K562 (cell line): ENCODE measurements around the gene LCNL1. TPM values are rescaled to one million over a fixed set of nuclear protein-coding genes. Genes with fewer than 3 reads are reported as not detected.

Source experiments
- CREB1 ChIP-seq, 2 experiments: sonication (generic) in 1 of 2; formaldehyde crosslinking in 1 of 2; IDR thresholded peaks; 2 replicates each; pipeline versions ENCODE4 v1.6.1 to v1.8.0; 2012 to 2022; ENCODE audit warnings: inconsistent platforms in 1 of 2, mild to moderate bottlenecking in 1 of 2, missing genetic modification reagents in 1 of 2, moderate library complexity in 1 of 2
- CTBP1 ChIP-seq: fragments of 450-650 bp; IDR thresholded peaks from 2 replicates; pipeline ENCODE4 v1.6.1; 2016; ENCODE audit warnings: borderline replicate concordance
- GATAD2A ChIP-seq: fragments of 450-650 bp; IDR thresholded peaks from 2 replicates; pipeline ENCODE4 v1.6.1; 2017
- HOXB6 ChIP-seq: fragments of 250-450 bp; sonication (Bioruptor Pico); IDR thresholded peaks from 2 replicates; pipeline ENCODE4 v1.5.1; 2022; ENCODE audit warnings: mild to moderate bottlenecking, borderline replicate concordance
- KLF6 ChIP-seq: fragments of 250-450 bp; sonication (Bioruptor Pico); IDR thresholded peaks from 2 replicates; pipeline ENCODE4 v1.4.0; 2020; ENCODE audit warnings: mild to moderate bottlenecking, moderate library complexity, borderline replicate concordance
- NFIC ChIP-seq: fragments of 450-650 bp; IDR thresholded peaks from 2 replicates; pipeline ENCODE4 v1.6.1; 2017; ENCODE audit warnings: mild to moderate bottlenecking, inconsistent platforms
- SRF ChIP-seq, 2 experiments: fragments of 250-450, 450-650 bp in 1 of 2; sonication (Bioruptor Pico) in 1 of 2; sonication (generic) in 1 of 2; formaldehyde crosslinking; IDR thresholded peaks; 2 replicates each; pipeline versions ENCODE4 v1.5.0 to v1.5.1; 2020 to 2022; ENCODE audit warnings: mild to moderate bottlenecking in 1 of 2, missing genetic modification reagents in 1 of 2
- ZBTB17 ChIP-seq: fragments of 450-650 bp; formaldehyde crosslinking; IDR thresholded peaks from 2 replicates; pipeline ENCODE4 v1.4.0; 2020; ENCODE audit warnings: mild to moderate bottlenecking
- polyA plus RNA-seq, 8 experiments: library from polyadenylated mRNA; depleted of rRNA in 4 of 8; stranded (reverse) in 5 of 8; unstranded in 3 of 8; fragments of >200 nt; fragmentation: Nextera tagmentation in 2 of 8; fragmentation: Illumina TruSeq in 1 of 8; extraction: Ambion mirVana in 2 of 8; extraction: Trizol in 1 of 8; gene quantifications; 2 replicates each; pipeline versions ENCODE4 v1.2.1 to v1.2.3, GENCODE V29; 2011 to 2014; ENCODE audit warnings: inconsistent platforms in 1 of 8, missing spikeins in 1 of 8
- total RNA-seq, 7 experiments: library from RNA; depleted of rRNA in 6 of 7; stranded (reverse); fragments of >200 nt in 6 of 7; fragmentation: Illumina TruSeq in 2 of 7; extraction: Trizol in 2 of 7; gene quantifications; 2 replicates each; pipeline versions ENCODE4 v1.2.1 to v1.2.3, GENCODE V29; 2011 to 2021; ENCODE audit warnings: low replicate concordance in 1 of 7
- TF ChIP-seq, protein P1 (sequence below): fragments of 250-450 bp; sonication (Bioruptor Pico); IDR thresholded peaks from 2 replicates; pipeline ENCODE4 v1.8.0; 2021; ENCODE audit warnings: moderate library complexity, mild to moderate bottlenecking, inconsistent platforms
- TF ChIP-seq, protein P2 (sequence below): fragments of 450-650 bp; IDR thresholded peaks from 2 replicates; pipeline ENCODE4 v1.6.1; 2016; ENCODE audit warnings: borderline replicate concordance
- TF ChIP-seq, protein P3 (sequence below): fragments of 450-650 bp; IDR thresholded peaks from one replicate; pipeline ENCODE4 v1.6.1; 2018; ENCODE audit warnings: mild to moderate bottlenecking, moderate library complexity; ENCODE audit not compliant: partially characterized antibody
- TF ChIP-seq, protein P4 (sequence below): fragments of 450-650 bp; IDR thresholded peaks from 2 replicates; pipeline ENCODE4 v1.6.1; 2016
- TF ChIP-seq, protein P5 (sequence below), 2 experiments: fragments of 450-650 bp; formaldehyde crosslinking in 1 of 2; IDR thresholded peaks; 2 replicates each; pipeline versions ENCODE4 v1.4.0 to v1.6.1; 2014 to 2020; ENCODE audit warnings: mild to moderate bottlenecking in 2 of 2, borderline replicate concordance in 1 of 2, low read depth in 1 of 2

The LCNL1 gene
- total and polyA plus RNA-seq, 9 of the 15 experiments (the other 6 are each of a cell fraction or from before 2014, with no cell fraction given): 0.04 to 0.16 (median 0.04) TPM; not detected in 4

DNA sequence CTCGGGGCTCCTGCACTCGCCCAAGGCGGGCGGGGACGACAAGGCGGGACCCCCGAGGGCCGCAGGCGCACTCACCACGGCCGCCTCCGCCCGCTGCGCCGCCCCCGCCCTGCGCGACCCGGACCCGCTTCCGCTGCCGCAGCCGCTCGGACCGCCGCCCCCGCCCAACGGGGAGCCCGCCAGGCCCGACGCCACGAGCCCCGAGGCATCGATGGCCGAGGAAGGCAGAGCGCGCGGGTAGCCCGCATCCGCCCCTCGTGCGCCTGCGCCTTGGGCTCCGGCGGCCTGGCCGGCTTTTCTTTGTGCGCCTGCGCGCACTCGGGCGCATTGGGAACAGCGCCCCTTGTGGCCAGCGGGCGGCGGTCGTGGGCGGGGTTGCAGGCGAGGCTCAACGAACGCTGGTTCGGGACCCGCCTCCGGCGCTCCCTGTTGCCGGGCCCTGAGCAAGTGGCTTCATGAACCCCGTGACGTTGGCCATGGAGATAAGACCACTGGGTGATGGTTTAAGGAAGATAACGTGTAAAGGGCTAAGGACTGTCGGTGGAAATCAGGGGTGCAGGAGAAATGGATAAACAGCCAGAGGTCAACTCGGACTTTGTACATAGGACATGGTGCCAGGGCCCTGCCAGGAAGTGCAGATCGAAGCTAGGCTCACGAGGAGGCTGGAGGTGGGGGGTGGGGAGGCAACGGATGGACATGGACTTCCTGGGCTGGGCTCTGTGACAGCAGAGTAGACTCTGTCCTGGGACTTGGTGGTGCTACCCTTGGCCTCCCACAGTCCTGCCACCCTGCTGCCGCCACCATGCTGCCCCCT, 38.1 kb upstream of the LCNL1 start, which contains the start of the genes C8G and FBXW5 (continued):
- TF ChIP-seq, protein P1, sequence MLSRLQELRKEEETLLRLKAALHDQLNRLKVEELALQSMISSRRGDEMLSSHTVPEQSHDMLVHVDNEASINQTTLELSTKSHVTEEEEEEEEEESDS (CRISPR knock-in tag): no peak
- TF ChIP-seq ZBTB17 (CRISPR knock-in tag): peak; percentile 100
- TF ChIP-seq, protein P2, sequence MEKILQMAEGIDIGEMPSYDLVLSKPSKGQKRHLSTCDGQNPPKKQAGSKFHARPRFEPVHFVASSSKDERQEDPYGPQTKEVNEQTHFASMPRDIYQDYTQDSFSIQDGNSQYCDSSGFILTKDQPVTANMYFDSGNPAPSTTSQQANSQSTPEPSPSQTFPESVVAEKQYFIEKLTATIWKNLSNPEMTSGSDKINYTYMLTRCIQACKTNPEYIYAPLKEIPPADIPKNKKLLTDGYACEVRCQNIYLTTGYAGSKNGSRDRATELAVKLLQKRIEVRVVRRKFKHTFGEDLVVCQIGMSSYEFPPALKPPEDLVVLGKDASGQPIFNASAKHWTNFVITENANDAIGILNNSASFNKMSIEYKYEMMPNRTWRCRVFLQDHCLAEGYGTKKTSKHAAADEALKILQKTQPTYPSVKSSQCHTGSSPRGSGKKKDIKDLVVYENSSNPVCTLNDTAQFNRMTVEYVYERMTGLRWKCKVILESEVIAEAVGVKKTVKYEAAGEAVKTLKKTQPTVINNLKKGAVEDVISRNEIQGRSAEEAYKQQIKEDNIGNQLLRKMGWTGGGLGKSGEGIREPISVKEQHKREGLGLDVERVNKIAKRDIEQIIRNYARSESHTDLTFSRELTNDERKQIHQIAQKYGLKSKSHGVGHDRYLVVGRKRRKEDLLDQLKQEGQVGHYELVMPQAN: peak; percentile 50; the same call in 1 of the 2 replicates
- peak; percentile 27; the same call in 1 of the 2 replicates for TF ChIP-seq NFIC
- 0 out of 2 replicates have a peak, but pooled peaks have one; percentile 38 for TF ChIP-seq GATAD2A
- TF ChIP-seq KLF6 (CRISPR knock-in tag): peak; percentile 81; the same call in 1 of the 2 replicates
- TF ChIP-seq SRF (CRISPR knock-in tag; IDR thresholded peaks at IDR 0.05): peak in 1 of 2 experiments; percentile 32; a peak in 1 of 4 replicates
- TF ChIP-seq CTBP1: peak; percentile 87
- TF ChIP-seq CREB1 (IDR thresholded peaks at IDR 0.05): peak; percentile 64
- TF ChIP-seq CREB1 (CRISPR knock-in tag; IDR thresholded peaks at IDR 0.05): peak; percentile 74; the same call in 1 of the 2 replicates
- TF ChIP-seq, protein P3, sequence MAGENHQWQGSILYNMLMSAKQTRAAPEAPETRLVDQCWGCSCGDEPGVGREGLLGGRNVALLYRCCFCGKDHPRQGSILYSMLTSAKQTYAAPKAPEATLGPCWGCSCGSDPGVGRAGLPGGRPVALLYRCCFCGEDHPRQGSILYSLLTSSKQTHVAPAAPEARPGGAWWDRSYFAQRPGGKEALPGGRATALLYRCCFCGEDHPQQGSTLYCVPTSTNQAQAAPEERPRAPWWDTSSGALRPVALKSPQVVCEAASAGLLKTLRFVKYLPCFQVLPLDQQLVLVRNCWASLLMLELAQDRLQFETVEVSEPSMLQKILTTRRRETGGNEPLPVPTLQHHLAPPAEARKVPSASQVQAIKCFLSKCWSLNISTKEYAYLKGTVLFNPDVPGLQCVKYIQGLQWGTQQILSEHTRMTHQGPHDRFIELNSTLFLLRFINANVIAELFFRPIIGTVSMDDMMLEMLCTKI: no peak
- TF ChIP-seq, protein P4, sequence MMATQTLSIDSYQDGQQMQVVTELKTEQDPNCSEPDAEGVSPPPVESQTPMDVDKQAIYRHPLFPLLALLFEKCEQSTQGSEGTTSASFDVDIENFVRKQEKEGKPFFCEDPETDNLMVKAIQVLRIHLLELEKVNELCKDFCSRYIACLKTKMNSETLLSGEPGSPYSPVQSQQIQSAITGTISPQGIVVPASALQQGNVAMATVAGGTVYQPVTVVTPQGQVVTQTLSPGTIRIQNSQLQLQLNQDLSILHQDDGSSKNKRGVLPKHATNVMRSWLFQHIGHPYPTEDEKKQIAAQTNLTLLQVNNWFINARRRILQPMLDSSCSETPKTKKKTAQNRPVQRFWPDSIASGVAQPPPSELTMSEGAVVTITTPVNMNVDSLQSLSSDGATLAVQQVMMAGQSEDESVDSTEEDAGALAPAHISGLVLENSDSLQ: peak; percentile 24; the same call in 1 of the 2 replicates
- TF ChIP-seq, protein P5, sequence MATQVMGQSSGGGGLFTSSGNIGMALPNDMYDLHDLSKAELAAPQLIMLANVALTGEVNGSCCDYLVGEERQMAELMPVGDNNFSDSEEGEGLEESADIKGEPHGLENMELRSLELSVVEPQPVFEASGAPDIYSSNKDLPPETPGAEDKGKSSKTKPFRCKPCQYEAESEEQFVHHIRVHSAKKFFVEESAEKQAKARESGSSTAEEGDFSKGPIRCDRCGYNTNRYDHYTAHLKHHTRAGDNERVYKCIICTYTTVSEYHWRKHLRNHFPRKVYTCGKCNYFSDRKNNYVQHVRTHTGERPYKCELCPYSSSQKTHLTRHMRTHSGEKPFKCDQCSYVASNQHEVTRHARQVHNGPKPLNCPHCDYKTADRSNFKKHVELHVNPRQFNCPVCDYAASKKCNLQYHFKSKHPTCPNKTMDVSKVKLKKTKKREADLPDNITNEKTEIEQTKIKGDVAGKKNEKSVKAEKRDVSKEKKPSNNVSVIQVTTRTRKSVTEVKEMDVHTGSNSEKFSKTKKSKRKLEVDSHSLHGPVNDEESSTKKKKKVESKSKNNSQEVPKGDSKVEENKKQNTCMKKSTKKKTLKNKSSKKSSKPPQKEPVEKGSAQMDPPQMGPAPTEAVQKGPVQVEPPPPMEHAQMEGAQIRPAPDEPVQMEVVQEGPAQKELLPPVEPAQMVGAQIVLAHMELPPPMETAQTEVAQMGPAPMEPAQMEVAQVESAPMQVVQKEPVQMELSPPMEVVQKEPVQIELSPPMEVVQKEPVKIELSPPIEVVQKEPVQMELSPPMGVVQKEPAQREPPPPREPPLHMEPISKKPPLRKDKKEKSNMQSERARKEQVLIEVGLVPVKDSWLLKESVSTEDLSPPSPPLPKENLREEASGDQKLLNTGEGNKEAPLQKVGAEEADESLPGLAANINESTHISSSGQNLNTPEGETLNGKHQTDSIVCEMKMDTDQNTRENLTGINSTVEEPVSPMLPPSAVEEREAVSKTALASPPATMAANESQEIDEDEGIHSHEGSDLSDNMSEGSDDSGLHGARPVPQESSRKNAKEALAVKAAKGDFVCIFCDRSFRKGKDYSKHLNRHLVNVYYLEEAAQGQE (IDR thresholded peaks at IDR 0.05; ENCODE audit: borderline replicate concordance): peak; percentile 97
- TF ChIP-seq, protein P5 (CRISPR knock-in tag; IDR thresholded peaks at IDR 0.05; ENCODE audit: low read depth): 0 out of 2 replicates have a peak, but pooled peaks have one; percentile 22
- TF ChIP-seq HOXB6 (CRISPR knock-in tag): no peak
